Common myeloid progenitor, CD34-positive (primary cell): ENCODE results near the gene SORBS2.
"Not testable (repeated sequence)": the region's sequence is repeated elsewhere in the genome, so short reads cannot be mapped to it uniquely, and the experiment has no call there.

ENCODE experiments used
- CTCF ChIA-PET: fragments of 350-600 bp; sonication (Branson Sonifier 250); formaldehyde crosslinking; loops from one replicate; lab custom pipeline; 2021; ENCODE audit warnings: antibody characterized with exemption; lab: Charles Lee
- POLR2A ChIA-PET: fragments of 350-600 bp; sonication (Branson Sonifier 250); formaldehyde crosslinking; loops from one replicate; lab custom pipeline; 2021; ENCODE audit warnings: antibody characterized with exemption; lab: Charles Lee
- DNase-seq, 3 donors: peaks; one replicate each; pipeline versions ENCODE4 v3.0.0 to v3.0.0-alpha.2; 2013
- H3K27ac ChIP-seq, 2 experiments: 1 replicate in 1 of 2; 2 replicates in 1 of 2; pipeline ENCODE4 v1.7.0; 2013; ENCODE audit warnings: inconsistent platforms in 2 of 2, low read length in 2 of 2, mild to moderate bottlenecking in 2 of 2, low read depth in 1 of 2, moderate library complexity in 1 of 2; ENCODE audit not compliant: severe bottlenecking in 2 of 2, insufficient read depth in 1 of 2, poor library complexity in 1 of 2
- H3K27me3 ChIP-seq, 5 experiments: replicated peaks in 2 of 5; 1 replicate in 3 of 5; 2 replicates in 2 of 5; pipeline versions ENCODE4 v1.6.1 to v1.7.0; 2013; ENCODE audit warnings: low read length in 4 of 5, mild to moderate bottlenecking in 2 of 5, moderate library complexity in 2 of 5, inconsistent platforms in 1 of 5; ENCODE audit not compliant: insufficient read depth in 5 of 5, control insufficient read depth in 4 of 5
- H3K36me3 ChIP-seq, 4 experiments: 1 replicate in 2 of 4; 2 replicates in 2 of 4; pipeline versions ENCODE4 v1.6.1 to v1.7.0; 2013; ENCODE audit warnings: low read length in 3 of 4, control low read depth in 1 of 4, mild to moderate bottlenecking in 1 of 4; ENCODE audit not compliant: control insufficient read depth in 4 of 4, insufficient read depth in 4 of 4
- H3K4me1 ChIP-seq, 4 experiments: 1 replicate in 3 of 4; 2 replicates in 1 of 4; pipeline versions ENCODE4 v1.6.1 to v1.7.1; 2013; ENCODE audit warnings: low read length in 3 of 4, mild to moderate bottlenecking in 3 of 4, control low read depth in 1 of 4, inconsistent platforms in 1 of 4, moderate library complexity in 1 of 4; ENCODE audit not compliant: control insufficient read depth in 4 of 4, insufficient read depth in 4 of 4; ENCODE audit errors: control extremely low read depth in 1 of 4
- H3K4me3 ChIP-seq, 7 experiments: 1 replicate in 4 of 7; 2 replicates in 3 of 7; pipeline versions ENCODE4 v1.5.1 to v1.7.0; 2013; ENCODE audit warnings: mild to moderate bottlenecking in 7 of 7, low read length in 6 of 7, moderate library complexity in 6 of 7, inconsistent platforms in 2 of 7, low read depth in 2 of 7, control low read depth in 1 of 7; ENCODE audit not compliant: insufficient read depth in 4 of 7, control insufficient read depth in 1 of 7; ENCODE audit errors: extremely low read depth in 1 of 7
- H3K9me3 ChIP-seq, 5 experiments: 1 replicate in 4 of 5; 2 replicates in 1 of 5; pipeline versions ENCODE4 v1.6.1 to v1.7.1; 2013; ENCODE audit warnings: low read length in 4 of 5, mild to moderate bottlenecking in 2 of 5, inconsistent platforms in 1 of 5, low read depth in 1 of 5, moderate library complexity in 1 of 5; ENCODE audit not compliant: control insufficient read depth in 4 of 5, insufficient read depth in 2 of 5; ENCODE audit errors: control extremely low read depth in 1 of 5
- WGBS: methylation state at CpG from one replicate; pipeline ENCODE4 v1.1.5; 2013; ENCODE audit not compliant: insufficient coverage; 5-methylcytosine and 5-hydroxymethylcytosine counted together

The SORBS2 gene

DNA sequence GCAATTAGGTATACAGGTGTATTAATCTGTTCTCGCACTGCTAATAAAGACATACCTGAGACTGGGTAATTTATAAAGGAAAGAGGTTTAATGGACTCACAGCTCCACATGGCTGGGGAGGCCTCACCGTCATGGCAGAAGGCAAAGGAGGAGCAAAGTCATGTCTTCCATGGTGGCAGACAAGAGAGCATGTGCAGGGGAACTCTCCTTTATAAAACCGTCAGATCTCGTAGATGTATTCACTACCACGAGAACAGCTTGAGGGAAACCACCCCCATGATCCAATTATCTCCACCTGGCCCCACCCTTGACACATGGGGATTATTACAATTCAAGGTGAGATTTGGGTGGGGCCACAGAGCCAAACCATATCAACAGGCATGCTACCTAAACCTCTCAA lies 97.5 kb downstream of the SORBS2 start:
- H3K36me3 ChIP-seq, H3K4me3 ChIP-seq, CTCF ChIA-PET, H3K9me3 ChIP-seq, H3K27ac ChIP-seq, H3K27me3 ChIP-seq, DNase-seq, H3K4me1 ChIP-seq, POLR2A ChIA-PET: not testable (repeated sequence)
- WGBS: 92% methylated on average over 2 of the region's 5 CpGs

- POLR2A ChIA-PET: no interaction called here
- Histone ChIP-seq H3K4me1 (no peaks in the 10 kb centered on the region), H3K9me3 (no peaks in the 10 kb centered on the region), H3K27ac (no peak overlapping the region), H3K27me3 (no peaks in the 10 kb centered on the region), H3K36me3 (no peaks in the 10 kb centered on the region), H3K4me3 (no peak overlapping the region)
- 100% methylated on average over 1 of the region's 1 CpG for WGBS
- CTCF ChIA-PET: interaction anchor here (0.7 kb wide), 1 partner anchor 665 kb away, joined by 3 read pairs; no protein-coding TSS in a partner anchor
- DNase-seq: no peak
These were observed 98.3 kb downstream of the SORBS2 start for GRCh38 chr4:185713731-185714130.

- no peaks in the 10 kb centered on the region for H3K36me3 ChIP-seq
- ChIA-PET CTCF (no interaction called here), POLR2A (no interaction called here)
- no peaks in the 10 kb centered on the region for H3K4me1 ChIP-seq
- no peaks in the 10 kb centered on the region for H3K27me3 ChIP-seq
- no peak for DNase-seq
- H3K9me3 ChIP-seq: no peaks in the 10 kb centered on the region
- 100% methylated on average over 1 of the region's 5 CpGs for WGBS
- H3K27ac ChIP-seq: no peak overlapping the region
- H3K4me3 ChIP-seq: no peak overlapping the region
These were observed 98.7 kb downstream of the SORBS2 start for GRCh38 chr4:185713272-185713671.

DNA sequence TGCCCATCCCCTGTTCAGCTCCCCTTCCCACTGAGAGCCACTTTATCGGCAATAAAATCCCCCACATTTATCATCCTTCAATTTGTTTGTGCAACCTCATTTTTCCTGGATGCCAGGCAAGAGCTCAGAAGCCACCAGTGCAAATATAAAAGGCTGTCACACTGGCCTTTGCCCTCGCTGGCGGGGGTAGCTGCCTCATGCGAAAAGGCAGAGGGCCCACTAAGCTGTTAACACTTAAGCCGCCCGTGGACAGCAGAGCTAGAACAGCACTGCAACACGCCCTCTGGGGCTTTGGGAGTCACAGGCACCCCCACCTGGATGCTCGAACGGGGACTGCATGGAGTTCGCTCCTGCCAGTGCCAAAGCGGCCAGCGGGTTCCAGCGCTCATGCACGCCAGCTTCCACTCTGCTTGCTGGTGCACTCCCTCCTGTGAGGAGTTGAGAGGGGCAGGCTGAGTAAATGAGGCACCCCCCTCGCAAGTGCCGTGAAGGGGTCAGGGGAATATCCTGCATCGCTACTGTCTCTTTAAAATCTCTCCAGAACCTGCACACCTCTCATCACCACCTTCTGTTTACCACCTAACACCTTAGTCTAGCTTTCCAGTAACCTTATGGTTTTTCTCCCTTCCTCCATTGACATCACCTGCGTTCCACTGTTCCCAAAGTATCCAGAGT lies 99.5 kb downstream of the SORBS2 start:
- no peak for DNase-seq
- Histone ChIP-seq H3K27me3 (no peaks in the 10 kb centered on the region), H3K9me3 (no peaks in the 10 kb centered on the region), H3K4me3 (no peak overlapping the region), H3K36me3 (no peaks in the 10 kb centered on the region), H3K4me1 (no peaks in the 10 kb centered on the region), H3K27ac (no peak overlapping the region)
- ChIA-PET CTCF (interaction anchor here (0.9 to 1.7 kb wide), 2 partner anchors 9 to 36 kb away, joined by 3 read pairs; no protein-coding TSS in a partner anchor), POLR2A (no interaction called here)
- WGBS: 86% methylated on average over 18 of the region's 18 CpGs

DNA sequence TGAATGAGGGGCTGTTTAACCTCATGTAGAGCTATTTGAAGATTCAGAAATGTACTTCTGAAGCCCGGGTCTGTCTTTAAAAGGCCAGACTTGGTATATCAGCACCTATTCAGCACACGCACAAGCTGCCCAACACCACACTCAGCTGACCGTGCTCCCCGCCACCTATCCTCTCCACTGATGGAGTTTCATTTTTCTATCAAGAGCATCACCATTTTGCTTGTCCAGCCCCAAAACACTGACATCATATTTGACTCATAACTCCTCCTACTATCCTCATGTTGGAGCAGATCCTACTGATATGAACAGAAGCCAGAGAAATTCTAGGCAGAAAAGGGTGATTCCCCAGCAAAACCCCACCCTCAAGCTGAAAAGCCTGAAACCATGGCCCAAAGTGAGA lies 100.3 kb downstream of the SORBS2 start:
- Histone ChIP-seq H3K9me3 (no peaks in the 10 kb centered on the region), H3K27ac (no peak overlapping the region), H3K4me3 (no peak overlapping the region), H3K4me1 (no peaks in the 10 kb centered on the region), H3K27me3 (no peaks in the 10 kb centered on the region), H3K36me3 (no peaks in the 10 kb centered on the region)
- 100% methylated on average over 3 of the region's 4 CpGs for WGBS
- CTCF ChIA-PET: interaction anchor here (0.9 to 1.7 kb wide), 2 partner anchors 10 to 37 kb away, joined by 3 read pairs; no protein-coding TSS in a partner anchor
- no peak for DNase-seq
- POLR2A ChIA-PET: interaction anchor here (0.5 kb wide), 1 partner anchor 53 kb away, joined by 3 read pairs; no protein-coding TSS in a partner anchor

DNA sequence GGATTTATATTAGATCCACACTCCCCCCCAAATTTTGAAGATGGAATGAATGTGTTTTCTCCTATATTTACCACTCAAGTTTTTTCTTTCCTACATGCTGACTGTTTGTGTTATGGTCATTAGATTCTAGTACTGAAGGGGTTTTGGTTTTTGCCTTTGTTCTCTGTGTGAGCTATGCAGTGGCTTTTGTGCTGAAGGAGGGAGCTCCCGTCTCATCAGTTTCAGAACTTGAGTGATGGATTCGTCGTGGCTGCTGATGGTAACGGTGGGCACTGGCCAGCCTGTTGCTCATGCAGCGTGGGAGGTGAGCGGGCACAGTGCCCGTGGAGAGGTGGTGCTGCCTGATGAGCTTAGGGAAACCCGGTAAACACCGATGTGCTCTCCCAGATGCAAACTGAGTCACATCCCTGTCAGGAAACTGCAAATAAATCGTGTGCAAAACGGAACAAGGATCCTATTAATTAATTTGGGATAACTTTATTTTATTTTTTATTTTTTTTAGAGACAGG lies 101.5 kb downstream of the SORBS2 start:
- 87% methylated on average over 9 of the region's 11 CpGs for WGBS
- H3K4me1 ChIP-seq: no peaks in the 10 kb centered on the region
- DNase-seq: no peak
- ChIA-PET POLR2A (no interaction called here), CTCF (no interaction called here)
- H3K4me3 ChIP-seq: no peak overlapping the region
- H3K27ac ChIP-seq: no peak overlapping the region
- H3K36me3 ChIP-seq: no peaks in the 10 kb centered on the region
- H3K27me3 ChIP-seq: no peaks in the 10 kb centered on the region
- peaks cover 0 to 2% (median 0%) of the 10 kb centered on the region in 5 experiments for H3K9me3 ChIP-seq

DNA sequence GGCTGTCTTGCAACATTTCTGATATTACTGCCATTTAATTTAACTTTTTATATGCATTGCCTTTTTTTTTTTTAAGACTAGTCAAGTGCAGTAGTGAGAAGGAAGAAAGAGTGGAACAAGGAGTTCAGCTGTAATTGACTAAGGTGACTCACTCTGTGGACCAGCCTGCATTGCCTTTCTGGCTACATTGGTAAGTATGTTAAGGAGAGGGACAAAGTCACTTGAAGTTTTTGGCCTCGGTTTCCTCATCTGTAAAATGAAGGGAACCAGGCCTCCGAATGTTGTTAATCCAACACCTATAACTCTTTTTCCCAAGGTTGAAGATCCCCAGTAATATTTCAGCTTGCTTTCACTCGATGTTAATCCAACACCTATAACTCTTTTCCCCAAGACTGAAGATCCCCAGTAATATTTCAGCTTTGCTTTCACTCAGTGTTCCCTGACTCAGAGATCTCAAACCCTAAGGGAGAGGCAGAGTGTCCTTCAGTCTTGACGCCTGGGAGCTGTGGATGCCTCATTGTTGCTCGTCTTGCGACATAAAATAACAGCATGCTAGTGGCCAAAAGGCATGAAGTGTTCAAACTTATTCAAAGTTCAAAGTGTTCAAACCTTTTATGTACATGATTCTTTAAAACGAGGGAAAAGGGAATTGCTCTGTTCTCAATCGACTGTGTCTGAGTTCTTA lies 102.0 kb downstream of the SORBS2 start:
- Histone ChIP-seq H3K27ac (no peak overlapping the region), H3K4me3 (no peak overlapping the region), H3K36me3 (no peaks in the 10 kb centered on the region), H3K27me3 (no peaks in the 10 kb centered on the region), H3K9me3 (peaks cover 0 to 4% (median 0%) of the 10 kb centered on the region in 5 experiments), H3K4me1 (no peaks in the 10 kb centered on the region)
- no peak for DNase-seq
- WGBS: 79% methylated on average over 6 of the region's 8 CpGs
- ChIA-PET CTCF (no interaction called here), POLR2A (no interaction called here)
